ENCODE results near the gene PLEKHG2.
A peak's percentile ranks its signal among the peaks of the same experiment; 100 is the strongest.

PLEKHG2 gene

GRCh38 chr19:39463403-39463802, 50.9 kb downstream of the PLEKHG2 start:
- no peak for DNase-seq

GRCh38 chr19:39465956-39466747, 53.7 kb downstream of the PLEKHG2 start:
- DNase-seq: no peak

- DNase-seq: no peak
Observed at GRCh38 chr19:39467941-39468340, 55.5 kb downstream of the PLEKHG2 start.

GRCh38 chr19:39469036-39469435, 56.6 kb downstream of the PLEKHG2 start:
- DNase-seq: no peak

- no peak for DNase-seq
Observed at GRCh38 chr19:39469567-39469966, 57.1 kb downstream of the PLEKHG2 start.

- no peak for DNase-seq
Observed at GRCh38 chr19:39470724-39471339, 58.4 kb downstream of the PLEKHG2 start.

GRCh38 chr19:39471756-39472536, 59.5 kb downstream of the PLEKHG2 start:
- no peak for DNase-seq

- no peak for DNase-seq
Observed at GRCh38 chr19:39472746-39473442, 60.4 kb downstream of the PLEKHG2 start.

GRCh38 chr19:39473443-39473960, 61.0 kb downstream of the PLEKHG2 start:
- no peak for DNase-seq

- DNase-seq: peak; percentile 40
Observed at GRCh38 chr19:39474139-39474620, 61.7 kb downstream of the PLEKHG2 start.

GRCh38 chr19:39475748-39476147, 63.3 kb downstream of the PLEKHG2 start:
- no peak for DNase-seq
